ENCODE measurements around the gene PADI4.

Gene PADI4

DNA sequence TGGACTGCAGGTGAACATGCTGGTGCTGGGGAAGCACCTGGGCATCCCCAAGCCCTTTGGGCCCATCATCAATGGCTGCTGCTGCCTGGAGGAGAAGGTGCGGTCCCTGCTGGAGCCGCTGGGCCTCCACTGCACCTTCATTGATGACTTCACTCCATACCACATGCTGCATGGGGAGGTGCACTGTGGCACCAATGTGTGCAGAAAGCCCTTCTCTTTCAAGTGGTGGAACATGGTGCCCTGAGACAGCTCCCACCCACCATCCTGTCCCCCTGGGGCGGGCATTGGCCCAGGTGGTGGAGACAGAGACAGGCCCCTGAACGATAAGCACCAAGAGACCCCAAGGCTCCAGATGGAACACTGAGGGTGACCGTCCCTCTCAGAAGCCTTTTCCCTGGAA is 25.2 kb upstream of the PADI4 start:
- no peak for DNase-seq

DNA sequence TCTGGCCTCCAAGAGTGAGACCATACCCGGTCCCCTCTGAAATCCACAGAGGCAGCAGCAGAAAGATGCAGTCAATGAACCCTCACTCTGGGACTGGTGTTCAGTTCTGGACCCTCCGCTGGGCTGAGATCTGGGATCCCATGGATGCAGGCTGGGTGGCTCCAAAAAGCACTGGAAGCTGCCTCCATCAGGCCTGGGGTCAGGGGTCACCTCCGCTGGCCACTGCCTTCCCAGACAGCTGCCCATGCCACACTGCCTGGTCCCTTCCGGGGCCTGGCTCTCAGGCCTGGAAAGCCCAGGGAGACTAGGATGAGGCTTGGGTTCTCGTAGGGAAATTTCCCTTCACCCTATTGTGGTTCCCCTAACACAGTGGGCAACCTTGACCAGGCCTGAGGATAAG is 21.4 kb upstream of the PADI4 start:
- DNase-seq, result no peak

DNA sequence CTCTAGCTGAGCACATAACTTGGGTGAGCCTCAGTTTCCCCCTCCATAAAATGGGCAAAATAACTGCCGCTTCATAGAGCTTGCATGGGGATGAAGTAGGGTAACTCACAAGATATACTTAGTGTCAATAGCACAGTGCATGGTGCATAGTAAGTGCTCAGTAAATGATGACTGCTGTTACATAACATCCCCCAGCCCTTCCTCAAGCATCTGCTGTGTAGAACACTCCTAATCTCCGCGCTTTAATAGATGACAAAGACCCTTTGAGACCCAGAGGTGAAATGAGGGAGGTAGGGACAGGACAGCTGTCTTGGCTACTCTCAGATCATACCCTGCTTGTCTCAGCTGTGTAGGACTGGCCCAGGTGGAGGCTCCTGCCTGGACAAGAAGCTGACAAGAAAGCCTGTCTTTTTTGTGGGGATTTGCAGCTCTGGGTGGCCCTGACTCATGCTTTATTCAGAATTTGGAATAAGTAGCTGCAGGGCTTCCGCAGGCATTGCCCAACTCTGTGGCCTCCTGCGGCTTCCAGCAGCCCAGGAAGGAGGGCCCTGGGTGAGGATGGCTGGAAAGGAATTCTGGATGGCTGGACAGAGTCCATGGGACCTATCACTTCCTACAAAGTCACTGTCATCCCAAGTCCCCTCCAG is 20.7 kb upstream of the PADI4 start:
- DNase-seq, result no peak

DNA sequence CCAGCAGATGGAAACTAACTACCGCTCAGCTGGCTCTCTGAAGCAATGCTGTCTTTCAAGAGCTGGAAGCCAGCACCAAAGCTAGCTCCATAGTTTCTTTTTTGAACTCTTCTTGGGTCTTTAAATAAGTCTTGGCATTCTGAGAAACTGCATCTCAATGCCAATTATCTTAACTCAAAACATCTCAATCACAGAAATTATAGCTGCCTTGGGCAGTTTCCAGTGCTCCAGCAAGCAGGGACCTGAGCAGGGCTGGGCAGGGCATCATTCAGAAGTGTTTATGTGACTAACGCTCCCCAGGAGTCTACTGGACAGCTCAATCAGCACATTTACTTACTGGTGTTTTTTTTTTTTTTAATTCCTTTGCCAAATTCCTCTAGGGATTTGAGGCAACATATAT is 18.3 kb upstream of the PADI4 start:
- DNase-seq, result no peak

DNA sequence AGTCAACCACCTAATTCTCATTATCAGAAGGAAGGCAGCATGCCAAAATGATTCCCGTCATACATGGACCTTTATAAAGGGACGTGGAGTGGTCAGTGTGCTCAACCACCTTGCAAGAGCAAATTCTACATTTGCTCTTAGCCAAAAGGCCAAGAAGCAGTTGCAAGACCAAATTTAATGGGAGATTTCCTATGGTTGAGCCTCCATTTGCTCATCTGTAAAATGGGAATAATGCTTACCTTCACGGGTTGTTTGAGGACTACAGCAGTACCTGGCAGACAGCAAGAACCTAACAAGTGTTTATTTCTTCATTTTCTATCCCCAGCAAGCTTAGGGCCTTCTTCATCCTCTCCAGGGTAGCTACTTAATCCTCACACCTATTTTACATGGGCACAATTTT is 17.4 kb upstream of the PADI4 start:
- DNase-seq, result no peak

DNA sequence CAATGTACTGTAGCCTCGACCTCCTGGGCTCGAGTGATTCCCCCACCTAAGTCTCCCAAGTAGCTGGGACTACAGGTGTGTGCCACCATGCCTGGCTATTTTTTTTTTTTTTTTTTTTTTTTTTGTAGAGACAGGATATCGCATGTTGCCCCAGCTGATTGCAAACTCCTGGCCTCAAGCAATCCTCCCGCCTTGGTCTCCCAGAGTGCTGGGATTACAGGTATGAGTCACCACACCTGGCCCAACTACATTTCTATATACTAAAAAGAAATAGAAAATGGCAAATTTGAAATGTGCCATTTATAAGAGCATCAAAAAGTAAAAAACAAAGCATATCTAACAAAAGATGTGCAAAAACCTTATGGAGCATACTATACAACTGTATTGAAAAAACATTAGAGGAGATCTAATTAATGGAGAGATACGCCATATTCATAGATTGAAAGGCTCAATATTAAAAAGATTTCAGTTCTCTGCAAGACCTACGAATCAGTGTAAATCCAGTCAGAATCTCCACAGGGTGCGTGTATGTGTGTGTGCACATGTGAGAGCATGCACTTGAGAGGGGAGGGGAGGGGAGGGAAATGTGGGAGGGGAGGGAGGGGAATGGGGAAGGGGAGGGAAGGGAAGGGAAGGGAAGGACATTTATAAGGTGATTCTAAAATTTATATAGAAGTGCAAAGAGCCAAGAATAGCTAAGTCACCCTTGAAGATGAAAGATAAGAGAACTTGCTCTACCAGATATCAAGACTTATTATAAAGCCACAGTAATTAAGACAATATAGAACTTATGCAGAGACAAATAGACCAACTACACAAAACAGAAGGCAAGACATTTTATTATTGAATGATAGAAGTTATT is 15.5 kb upstream of the PADI4 start:
- no peak for DNase-seq

DNA sequence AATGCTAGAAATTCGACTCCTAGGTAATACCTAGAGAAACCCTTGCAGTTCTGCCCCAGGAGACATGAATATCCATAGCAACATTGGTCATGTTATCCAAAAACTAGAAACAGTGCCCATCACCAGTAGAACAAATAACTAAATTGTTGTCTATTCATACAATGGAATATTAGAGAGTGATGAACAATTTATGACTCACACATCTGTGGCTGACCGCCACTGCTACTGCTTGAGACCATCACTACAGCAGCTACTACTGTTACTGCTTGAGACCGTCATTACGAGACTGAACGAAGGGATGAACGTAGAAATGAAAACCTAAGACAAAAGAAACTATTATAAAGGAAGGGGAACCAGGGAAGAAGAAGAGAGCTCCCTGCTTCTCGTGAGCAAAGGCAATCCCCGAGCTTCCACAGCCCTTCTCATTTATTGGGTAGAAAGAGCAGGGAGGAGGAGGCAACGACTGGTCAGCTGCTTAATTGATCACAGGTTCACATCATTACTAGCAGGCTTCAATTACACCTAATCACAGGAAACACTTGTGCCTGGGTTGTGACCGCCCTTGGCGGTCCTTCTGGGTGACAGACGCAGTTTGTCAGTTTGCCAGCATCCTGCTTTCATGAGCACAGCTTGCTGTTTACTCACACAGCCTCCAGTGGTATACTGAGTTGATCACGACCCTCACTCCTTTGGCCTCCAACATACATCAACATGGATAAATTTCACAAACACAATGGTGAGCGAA is 14.1 kb upstream of the PADI4 start:
- DNase-seq, result no peak

DNA sequence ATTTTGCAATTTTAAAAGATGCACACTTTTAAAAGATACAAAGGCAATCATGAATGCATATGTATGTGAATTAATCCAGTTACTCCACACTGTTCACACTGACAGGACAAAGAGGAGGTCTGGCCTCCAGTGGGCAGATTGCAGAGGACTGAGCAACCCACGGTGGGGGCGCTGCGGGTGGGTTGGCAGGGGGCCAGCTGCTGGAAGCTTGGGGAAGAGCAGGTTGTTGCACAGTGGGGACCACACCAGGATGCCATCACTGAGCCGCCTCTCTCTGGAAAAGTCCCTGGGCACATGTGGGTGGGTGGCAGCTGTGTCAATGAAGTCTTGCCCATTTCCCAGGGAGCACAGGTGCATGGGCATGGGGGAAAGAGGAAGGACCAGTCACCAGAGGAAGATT is 12.7 kb upstream of the PADI4 start:
- no peak for DNase-seq

DNA sequence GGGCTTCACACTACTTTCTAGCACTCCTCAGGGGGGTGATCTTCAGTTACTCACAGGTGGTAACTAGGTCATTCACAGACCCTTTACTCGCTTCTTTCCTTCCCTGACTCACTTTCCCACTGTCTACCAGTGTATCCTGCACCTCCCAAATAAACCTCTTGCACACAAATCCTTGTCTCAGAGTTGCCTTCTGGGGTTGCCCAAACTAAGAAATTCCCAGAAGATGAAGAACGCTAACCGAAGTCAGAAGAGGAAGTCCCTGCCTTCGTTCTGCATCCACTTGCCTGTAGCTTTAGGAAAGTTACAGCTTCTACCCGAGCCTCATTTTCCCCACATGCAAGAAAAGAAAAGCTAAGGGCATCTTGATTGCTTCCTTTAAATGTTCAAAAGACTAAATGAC is 11.9 kb upstream of the PADI4 start:
- no peak for DNase-seq

DNA sequence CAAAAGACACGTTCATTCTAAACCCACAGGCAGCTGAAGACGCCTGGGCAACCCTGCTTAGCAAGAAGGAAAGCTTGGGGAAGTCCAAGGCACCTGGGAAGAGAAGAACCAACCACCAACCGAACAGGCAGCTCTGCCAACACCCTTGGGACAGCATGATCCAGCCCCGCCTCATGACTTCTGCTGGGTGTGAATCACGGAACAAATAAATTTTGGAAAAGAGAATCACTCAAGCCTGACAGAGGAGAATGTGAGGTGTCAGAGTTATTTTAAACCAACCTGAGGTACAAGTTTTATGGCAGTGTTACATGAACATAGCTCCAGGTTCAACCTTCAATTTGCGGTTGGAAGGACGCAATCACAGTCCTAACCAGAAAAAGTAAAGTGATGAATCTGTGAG is 10.0 kb upstream of the PADI4 start:
- no peak for DNase-seq

DNA sequence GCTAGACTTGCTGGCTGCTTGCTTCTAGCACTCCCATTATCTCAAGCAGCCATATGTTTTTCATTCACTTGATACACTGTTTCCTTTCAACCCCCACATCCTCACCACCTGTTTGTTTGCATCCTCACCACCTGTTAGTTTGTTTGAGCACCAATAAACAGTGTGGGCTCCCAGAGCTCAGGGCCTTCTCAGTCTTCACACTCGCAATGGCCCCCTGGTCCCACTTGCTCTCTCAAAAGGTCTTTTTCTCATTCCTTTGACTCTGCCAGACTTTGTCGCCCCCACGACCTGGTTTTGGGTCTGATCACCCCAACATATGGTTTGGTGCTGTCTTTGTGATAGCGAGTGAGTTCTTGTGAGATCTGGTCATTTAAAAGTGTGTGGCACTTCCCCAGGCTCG is 6.2 kb upstream of the PADI4 start:
- DNase-seq, result no peak

DNA sequence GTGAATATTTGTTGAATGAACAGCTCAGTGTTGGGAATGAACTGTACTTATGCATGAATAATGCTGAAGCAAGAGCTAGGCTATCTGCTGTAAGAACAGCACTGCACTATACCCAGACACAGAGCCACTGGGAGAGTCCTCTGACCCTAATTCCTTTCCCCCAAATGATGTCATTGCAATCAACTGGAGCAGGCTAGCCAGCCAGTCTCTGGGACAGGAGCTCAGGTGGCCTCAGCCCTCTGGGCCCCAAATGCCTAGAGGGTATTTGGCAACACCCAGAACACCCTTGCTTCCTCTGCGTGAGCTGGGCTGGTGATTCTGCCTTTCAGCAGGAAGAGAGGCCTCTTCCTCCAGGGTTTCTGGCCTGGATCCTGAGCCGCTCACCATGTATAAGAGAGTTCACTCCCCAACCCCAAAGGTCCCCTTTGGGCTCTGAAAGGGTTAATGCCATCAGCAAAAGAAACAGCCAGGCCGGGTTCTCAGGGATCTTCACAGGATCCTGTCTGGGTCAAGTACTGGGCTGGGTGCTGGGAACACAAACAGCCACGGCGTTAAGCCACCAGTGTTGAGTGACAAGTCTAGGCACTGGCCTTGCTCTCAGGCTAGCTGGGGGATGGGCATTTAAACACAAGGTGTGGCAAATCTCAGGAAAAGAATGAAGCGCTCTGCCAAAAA is 3.7 kb upstream of the PADI4 start:
- no peak for DNase-seq

DNA sequence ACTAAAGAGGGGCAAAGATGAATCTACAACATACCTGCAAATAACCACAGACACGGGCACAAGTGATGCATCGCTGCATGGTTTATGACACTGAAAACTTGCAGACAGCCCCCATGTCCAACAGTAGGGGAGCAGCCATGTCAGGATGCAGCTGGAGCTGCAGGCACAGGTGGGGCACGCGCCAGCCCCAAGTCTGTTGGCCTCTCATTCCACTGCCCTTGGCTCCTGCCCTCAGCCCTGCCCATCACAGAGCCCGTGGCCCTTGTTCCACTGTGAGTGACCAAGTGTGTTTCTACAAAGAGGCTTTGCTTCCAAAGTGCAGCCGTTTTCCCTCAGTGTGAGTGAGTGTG is 3.2 kb upstream of the PADI4 start:
- DNase-seq, result no peak

DNA sequence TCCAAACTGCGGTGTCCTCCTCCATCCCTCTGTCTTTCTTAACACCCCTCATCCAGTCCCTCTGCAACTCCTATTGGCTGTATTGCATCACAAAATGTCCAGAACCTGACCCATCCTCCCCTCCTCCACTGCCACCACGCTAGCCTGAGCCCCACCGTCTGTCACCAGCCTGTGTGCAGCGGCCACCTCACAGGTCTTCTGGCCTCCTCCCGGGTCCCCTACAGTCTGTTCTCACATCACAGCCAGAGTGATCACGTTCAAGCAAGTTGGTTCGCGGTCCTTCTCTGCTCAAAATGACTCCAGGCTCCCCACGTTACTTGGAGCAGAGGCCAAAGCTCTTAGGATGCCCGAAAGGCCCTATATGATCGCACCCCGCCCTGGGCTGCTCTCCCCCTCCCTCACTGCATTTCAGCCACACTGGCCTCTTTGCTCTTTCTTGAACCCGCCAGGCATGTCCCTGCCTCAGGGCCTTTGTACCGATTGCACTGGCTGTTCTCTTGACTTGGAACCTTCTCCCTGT is 2.4 kb upstream of the PADI4 start:
- DNase-seq, result no peak

DNA sequence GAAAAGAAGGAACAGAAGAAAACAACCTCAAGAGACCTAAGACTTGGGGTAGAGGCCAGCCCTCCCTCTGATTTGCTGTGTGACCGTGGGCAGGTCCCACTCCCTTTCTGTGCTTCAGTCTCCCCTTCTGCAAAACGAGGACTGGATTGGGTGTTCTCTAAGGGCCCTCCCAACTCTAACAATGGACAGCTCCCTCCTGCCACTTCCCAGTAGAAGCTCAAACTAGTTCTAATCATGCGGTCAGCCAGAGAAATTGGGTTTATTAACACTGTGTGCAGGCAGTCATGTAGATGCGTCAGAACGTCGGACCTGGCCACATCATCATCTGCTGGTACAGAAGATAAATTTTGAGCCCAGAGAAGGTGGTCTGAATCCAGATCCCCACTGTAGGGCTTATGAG is 1.6 kb upstream of the PADI4 start:
- no peak for DNase-seq

DNA sequence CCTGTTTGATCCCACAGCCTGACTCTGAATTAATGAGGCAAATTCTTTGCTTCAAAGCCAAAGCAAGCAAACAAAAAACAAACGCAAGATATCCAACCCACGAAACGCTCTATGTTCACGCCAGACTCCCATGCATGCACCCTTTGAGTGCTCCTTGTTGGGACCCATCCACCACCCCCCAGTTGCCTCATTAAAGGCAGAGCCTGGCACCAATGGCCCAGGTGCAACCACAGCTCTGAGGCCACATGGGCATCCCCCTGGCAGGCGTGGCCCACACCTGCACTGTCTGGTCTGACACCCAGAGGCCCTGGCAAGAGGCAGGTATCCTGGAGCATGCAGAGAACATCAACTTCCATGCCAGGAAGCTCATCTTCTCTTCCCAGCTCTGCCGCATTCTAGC is 1.1 kb upstream of the PADI4 start:
- no peak for DNase-seq

DNA sequence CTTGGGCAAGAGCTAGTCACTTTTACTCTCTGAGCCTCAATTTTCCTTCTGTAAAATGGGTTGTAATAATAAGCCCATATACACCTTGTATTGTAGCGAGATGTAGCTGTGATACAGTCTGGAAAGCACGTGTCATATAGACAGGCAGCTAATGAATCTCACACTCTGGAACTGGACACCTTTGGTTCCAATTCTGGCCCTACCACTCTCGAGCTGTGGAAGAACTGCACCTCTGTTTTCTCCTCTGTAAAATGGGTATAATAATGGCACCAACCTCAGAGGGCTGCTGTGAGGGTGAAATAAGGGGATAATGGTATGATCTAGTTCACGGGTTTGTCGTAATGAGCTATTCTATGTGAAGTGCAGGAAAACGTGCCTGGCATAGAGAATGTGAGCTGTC is 668 bp upstream of the PADI4 start:
- no peak for DNase-seq

DNA sequence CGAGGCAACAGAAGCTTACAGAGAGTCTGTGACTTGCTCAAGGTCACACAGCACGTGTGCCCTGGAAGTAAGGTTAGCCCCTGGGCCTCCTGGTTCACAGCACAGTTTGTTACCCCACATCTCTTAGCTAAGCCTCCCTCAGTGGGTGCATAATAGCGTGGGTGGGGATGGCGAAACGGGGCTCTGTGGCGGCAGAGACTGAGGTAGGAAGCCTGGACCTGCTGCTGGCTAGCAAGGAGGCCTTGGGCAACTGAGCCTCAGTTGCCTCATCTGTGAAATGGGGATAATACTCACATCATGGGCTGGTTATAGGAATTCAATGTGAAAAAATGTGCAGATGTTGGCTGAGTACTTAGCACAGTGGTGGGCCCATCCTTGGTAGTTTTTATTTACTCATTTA is 596 bp downstream of the PADI4 start:
- DNase-seq, result no peak

DNA sequence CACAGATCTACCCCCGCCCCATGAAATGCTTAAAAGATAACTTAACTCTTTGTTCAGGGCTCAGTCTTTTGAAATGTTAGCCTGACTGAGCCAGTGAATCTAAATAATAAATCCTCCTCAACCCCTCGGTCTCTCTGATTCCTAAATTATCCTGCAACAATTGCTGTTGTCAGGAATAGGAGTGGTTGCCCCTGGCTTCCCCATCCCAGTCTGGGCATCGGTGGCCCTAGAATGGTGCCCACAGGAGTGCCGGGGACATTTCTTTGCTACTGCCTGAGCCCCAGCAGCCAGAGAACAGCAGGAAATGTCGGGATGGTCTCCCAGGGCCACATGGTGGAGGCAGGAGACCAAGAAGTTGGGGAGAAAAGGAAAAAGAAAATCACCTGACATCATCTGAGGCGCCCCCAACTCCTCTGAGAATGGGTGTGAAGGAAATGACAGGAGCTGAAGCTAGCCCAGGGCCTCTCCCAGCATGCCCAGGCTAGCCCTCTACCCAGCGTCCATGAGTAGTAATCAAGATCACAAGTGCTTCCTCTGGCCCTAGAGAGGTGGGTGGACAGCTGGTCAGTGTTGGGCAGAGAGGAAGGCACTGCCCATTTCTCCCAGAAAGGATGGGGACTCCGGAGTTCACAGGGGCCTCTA is 1.6 kb downstream of the PADI4 start:
- DNase-seq, result no peak

DNA sequence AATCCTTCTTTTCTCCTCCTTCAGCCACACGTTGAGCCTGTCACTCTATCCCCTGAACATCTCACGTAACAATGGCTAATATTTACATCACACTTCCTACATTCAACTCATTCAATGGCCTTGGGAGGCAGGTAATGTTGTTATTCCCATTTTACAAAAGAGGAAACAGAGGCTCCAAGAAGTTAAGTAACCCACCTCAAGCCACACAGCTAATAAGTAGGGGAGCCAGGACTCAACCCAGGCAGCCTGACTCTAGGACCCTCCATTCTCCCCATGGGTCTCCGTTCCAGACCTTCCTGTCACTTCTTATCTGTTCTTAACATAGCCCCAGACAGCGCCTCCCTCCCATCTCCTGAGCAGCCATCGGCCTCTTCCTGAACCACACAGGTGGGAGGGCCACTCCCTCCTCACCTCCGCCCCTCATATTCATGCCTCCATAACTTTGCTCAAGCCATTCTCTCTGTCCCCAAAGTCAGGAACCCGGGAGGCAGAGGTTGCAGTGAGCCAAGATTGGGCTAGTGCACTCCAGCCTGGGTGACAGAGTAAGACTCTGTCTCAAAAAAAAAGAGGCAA is 2.2 kb downstream of the PADI4 start:
- DNase-seq, result no peak

DNA sequence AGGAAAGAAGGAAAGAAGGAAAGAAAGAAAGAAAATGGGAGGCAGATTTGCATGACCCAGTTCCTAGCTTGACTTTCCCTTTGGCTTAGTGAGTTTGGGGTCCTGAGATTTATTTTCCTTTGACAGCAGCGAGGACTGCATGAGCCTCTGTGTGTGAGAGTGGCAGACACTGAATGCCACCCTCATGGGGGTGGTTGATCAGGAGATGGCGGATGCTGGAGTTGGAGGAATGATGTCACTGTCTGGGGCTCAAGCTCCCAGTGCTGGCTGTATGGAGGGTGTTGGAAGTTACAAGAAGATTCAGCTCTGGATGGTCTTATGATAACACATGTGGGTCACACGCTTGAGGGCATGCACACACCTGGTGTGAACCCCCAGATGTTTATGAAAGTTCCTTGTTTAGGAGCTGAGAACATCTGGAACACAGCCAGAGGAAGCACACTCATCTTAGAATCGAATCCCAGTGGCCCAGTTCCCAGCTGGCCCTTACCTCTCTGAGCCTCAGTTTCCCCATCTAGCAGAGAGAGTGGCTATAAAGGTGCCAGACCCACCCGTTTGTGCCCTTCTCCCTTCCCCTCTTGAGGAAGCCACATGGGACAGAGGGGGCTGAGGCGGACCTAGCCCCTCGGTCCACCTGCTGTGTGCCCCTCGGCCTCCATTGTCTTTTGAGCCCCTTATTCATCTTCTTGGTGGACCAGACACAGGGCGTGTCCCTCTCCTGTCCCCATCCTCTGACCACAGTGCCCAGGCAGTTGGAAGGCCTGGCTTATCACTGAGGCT is 5.7 kb downstream of the PADI4 start:
- DNase-seq, result no peak
